ENCODE results near the gene TREM1.

Gene TREM1

GRCh38 chr6:41286544-41287346, at the start of gene TREM1:
Gene TREM1, minus strand, starts transcription at chr6:41286682. Its CDS starts 27 bp downstream, at chr6:41286655.
- no peak for DNase-seq (ENCODE audit: low read depth in 1 of 2, low spot score in 1 of 2)

- no peak for DNase-seq (ENCODE audit: low read depth in 1 of 2, low spot score in 1 of 2)
Measured at GRCh38 chr6:41335943-41336342, 49.5 kb upstream of the TREM1 start.

DNA sequence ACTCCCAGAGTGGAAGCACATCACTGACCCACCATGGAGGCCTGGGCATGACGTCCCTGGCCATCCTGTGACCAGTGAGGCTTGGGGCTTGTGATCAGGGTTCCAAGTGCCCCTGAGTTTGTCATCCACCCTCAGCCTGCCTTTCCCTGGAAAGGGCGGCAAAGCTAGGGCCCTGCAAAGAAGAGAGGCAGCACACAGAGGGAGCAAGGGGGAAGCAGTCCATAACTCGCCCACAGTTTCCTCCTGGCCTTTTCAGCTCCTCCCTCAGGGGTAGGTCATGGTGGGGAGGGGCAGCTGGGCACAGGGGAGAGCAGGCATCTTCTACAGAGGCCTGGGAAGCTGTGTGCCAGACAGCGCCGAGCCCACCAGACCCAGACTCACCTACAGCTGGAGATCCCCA, 48.8 kb upstream of the TREM1 start, which contains the start of gene NCR2:
TSS of gene NCR2 (plus strand) at position 313 of the 400 bp plus-strand sequence. CDS start 269 bp downstream, outside the sequence.
- no peak for DNase-seq (ENCODE audit: low read depth in 1 of 2, low spot score in 1 of 2)

DNA sequence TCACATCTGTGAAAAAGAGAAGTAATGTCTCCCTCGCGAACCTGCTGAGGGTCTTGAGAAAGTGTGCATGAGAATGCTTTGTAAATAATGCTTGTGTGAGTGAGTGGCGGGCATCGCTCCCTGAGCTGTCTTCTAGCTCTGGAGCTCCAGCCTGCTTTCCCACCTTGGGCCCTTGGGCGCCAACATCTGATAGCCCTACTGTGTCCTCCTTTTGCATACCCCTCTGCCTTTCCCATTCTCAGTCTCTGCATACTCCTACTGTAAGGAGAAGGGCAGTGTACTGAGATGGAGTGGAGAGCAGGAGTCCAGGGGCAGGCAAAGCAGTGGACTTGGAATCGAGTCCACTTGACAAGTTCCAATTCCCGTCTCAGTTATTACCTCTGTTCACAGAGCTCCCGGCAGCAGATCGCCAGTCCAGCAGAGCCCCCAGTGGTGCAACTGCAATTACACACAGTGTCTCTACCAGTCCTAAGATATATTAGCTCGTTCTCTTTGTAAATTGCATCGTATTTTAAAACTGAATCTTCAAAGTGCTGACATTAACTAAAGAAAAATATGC, 48.1 kb upstream of the TREM1 start:
- no peak for DNase-seq (ENCODE audit: low read depth in 1 of 2, low spot score in 1 of 2)

GRCh38 chr6:41332842-41333736, 46.6 kb upstream of the TREM1 start:
- no peak for DNase-seq (ENCODE audit: low read depth in 1 of 2, low spot score in 1 of 2)

- DNase-seq (ENCODE audit: low read depth in 1 of 2, low spot score in 1 of 2), result no peak
Measured at GRCh38 chr6:41332241-41332640, 45.8 kb upstream of the TREM1 start.

DNA sequence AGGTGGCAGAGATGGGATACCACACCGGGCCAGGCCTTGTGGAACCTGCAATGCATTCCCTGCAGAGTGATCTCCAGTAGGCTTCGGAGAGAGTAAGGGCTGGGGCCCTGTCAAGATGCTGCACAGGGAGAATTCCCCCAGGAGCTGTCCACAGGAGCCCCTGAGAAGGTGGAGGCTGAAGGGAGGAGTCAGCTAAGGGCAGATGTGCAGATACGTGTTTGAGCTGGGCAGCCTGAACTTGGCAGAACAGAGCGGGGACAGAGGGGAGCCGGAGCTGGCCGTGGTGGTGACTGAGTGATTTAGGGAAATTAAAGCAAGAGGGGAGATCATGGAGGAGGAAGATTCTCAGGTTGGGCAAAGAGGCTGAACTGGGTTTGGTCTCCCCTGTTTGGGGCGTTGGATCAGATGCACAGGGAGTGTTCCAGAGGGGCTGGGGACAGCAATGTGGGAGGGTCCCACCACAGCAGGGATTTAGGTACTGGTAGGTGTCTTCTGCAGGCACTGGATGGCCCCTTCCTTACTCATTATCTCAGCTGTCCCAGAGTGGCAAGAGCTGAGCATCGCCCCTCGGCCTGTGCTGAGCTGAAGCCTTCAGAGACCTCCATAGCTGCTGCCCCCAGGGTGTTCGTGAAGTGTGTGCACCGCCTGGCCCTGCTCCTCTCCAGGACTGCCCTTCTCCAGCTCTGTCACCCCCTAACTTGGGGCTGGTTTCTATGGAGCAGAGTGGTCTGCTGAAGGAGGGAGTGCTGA, 45.1 kb upstream of the TREM1 start:
- no peak for DNase-seq (ENCODE audit: low read depth in 1 of 2, low spot score in 1 of 2)

GRCh38 chr6:41327177-41327576, 40.7 kb upstream of the TREM1 start:
- DNase-seq (ENCODE audit: low read depth in 1 of 2, low spot score in 1 of 2), result no peak

DNA sequence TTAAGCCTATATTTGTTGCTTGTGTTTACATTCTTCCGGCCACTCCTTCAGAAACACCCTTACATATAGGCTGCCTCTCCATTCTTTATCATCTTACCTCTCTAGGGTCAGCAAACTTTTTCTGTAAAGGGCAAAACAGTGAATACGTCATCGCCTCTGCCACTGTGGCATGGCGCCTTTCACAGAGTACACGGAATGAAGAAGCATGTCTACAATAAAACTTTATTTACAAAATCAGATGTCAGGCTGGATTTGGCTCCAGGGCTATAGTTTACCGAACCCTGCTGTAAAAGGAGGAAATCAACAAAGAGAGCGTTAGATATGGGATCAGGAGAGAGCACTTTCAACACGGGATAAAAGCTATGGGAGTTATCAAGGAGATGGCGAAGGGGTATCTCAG, 39.6 kb upstream of the TREM1 start:
- no peak for DNase-seq (ENCODE audit: low read depth in 1 of 2, low spot score in 1 of 2)

GRCh38 chr6:41325446-41326066, 39.1 kb upstream of the TREM1 start:
- no peak for DNase-seq (ENCODE audit: low read depth in 1 of 2, low spot score in 1 of 2)

- DNase-seq (ENCODE audit: low read depth in 1 of 2, low spot score in 1 of 2), result no peak
Measured at GRCh38 chr6:41321183-41321582, 34.7 kb upstream of the TREM1 start.

GRCh38 chr6:41318654-41319565, 32.4 kb upstream of the TREM1 start:
- DNase-seq (ENCODE audit: low read depth in 1 of 2, low spot score in 1 of 2), result peak; percentile 68 to 80

DNA sequence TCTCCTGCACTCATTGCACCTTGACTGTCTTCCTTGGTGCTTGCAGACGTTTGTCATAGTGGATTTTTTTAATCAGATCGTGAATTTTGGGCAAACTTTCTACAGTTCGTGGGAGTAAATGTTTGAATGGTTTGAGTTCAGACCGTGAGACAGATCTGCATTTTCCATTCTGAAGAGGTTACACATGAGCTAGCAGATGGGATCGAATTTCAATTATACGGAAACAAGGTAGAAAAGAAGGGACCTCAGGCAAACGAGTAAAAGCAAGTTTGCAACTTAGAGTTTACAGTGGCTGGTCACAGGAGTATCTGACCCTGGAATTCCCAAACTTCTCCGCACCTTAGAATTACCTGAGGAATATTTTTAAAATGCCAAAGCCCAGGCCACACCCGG, 31.8 kb upstream of the TREM1 start:
- no peak for DNase-seq (ENCODE audit: low read depth in 1 of 2, low spot score in 1 of 2)

DNA sequence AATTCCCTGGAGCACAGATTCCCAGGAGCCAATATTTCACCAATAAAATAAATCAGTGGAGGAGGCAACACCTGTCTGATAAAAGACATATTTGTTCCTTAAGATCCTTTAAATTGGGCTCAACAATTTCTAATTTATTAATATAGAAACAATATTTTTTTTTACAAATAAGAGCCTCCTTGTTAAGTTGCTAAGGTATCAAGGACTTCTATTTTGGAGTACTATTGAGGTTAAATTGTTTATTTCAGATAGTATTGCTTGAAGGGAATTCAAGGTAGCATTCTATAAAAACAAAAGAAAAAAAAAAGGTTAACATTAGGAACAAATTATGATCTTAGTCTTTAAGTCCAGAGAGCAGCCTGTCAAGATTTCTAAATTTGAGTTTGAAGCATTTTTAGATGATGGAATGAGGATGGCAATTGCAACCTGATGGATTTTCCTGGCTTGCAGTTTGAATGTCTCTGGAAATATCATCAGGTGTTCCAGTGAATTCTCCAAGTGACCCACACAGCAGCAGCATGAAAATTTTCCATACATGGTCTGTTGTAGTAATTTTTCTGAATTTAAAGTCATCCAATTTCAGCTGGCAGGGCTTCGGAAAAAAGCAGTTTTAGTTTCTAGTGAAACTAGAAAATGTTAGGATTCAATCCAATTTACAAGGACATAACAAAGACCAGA, 29.6 kb upstream of the TREM1 start:
- DNase-seq (ENCODE audit: low read depth in 1 of 2, low spot score in 1 of 2), result no peak

DNA sequence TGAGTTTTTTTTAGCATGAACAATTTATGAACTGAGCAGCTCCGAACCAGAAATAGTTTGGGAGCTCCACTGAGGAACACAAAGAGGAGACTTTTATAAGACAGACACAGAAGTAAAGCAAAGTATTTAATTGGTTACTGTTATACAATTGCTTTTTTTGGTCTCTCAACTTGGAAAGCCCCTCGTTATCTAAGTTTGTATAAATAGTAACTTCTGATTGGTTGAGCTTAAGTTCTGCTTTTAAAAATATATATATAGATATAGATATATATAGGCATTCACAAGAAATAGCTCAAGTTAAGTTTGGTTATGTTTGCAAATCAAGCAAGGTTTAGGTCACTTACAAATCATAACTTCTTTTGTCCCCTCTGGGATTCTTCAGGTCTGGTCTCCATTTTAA, 28.7 kb upstream of the TREM1 start:
- DNase-seq (ENCODE audit: low read depth in 1 of 2, low spot score in 1 of 2), result no peak

DNA sequence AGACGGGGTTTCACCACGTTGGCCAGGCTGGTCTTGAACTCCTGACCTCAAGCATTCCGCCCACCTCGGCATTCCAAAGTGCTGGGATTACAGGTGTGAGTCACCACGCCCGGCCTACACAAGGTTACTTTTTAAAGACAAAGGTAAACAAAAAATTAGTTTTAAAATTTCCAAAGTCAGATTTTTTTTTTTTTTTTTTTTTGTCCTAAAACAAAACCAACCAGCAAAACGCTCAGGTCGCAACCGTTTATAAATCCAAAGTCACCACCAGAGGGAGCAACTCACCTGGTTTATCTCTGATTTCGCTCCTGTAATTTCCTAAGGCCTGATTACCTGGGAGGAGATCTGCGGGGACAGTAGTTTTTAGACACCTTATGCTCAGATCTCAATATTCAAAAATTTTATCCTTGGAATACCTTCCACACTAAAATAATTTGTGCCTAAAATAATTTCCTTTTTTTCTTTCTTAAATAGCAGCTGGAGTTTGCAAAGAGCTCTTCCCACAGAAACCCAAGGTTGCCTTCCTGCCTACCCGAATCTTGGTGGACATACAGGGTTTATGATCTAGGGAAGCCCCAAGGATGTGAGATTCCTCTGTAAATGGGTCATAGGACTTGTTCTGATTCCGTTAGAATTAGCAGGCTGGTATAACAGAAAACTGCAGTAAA, 19.8 kb upstream of the TREM1 start:
- peak in 1 of 2 donors; percentile 38 for DNase-seq (ENCODE audit: low read depth in 1 of 2, low spot score in 1 of 2)

GRCh38 chr6:41302638-41303037, 16.2 kb upstream of the TREM1 start:
- DNase-seq (ENCODE audit: low read depth in 1 of 2, low spot score in 1 of 2), result no peak

DNA sequence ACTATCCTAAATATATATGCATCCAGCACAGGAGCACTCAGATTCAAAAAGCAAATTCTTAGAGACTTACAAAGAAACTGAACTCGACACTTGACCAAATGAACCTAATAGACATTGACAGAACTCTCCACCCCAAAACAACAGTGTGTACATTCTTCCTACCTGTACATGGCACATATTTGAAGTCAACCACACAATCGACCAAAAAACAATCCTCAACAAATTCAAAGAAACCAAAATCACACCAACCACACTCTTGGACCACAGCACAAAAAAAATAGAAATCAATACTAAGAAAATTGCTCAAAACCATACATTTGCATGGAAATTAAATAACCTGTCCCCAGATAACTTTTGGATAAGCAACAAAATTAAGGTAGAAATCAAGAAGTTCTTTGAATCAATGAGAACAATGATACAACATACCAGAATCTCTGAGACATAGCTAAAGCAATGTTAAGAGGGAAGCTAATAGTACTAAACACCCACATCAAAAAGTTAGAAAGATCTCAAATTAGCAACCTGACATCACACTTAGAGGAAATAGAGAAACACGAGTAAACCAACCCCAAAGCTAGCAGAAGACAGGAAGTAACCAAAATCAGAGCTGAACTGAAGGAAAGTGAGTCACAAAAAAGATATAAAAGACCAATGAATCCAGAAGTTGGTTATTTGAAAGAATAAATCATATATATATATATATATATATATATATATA, 12.5 kb upstream of the TREM1 start:
- DNase-seq (ENCODE audit: low read depth in 1 of 2, low spot score in 1 of 2), result no peak
